Activated B cell treated with CpG ODN at 0.5 μM for 24 hours (primary cell): ENCODE measurements around the gene ACTRT3. TPM values are rescaled to one million over a fixed set of nuclear protein-coding genes. Genes with fewer than 3 reads are reported as not detected.

Source experiments
- ATAC-seq: fragments of 200-7000 bp; cut with Tn5 transposase; one replicate; pipeline ENCODE4 v1.10.0; 2021; ENCODE audit warnings: low read depth, mild to moderate bottlenecking, moderate library complexity
- CTCF ChIA-PET: fragments of 350-600 bp; sonication (Branson Sonifier 250); formaldehyde crosslinking; loops from one replicate; lab custom pipeline; 2021; ENCODE audit warnings: antibody characterized with exemption; lab: Charles Lee
- POLR2A ChIA-PET: fragments of 350-600 bp; sonication (Branson Sonifier 250); formaldehyde crosslinking; loops from one replicate; lab custom pipeline; 2021; ENCODE audit warnings: antibody characterized with exemption; lab: Charles Lee
- DNase-seq: peaks from one replicate; pipeline ENCODE4 v3.0.0; 2022
- H3K27ac Mint-ChIP-seq: one replicate; pipeline ENCODE4 v1.8.0; 2020; ENCODE audit warnings: mixed read lengths
- H3K27me3 Mint-ChIP-seq: one replicate; pipeline ENCODE4 v1.8.0; 2021; ENCODE audit warnings: mixed read lengths
- H3K36me3 Mint-ChIP-seq: one replicate; pipeline ENCODE4 v1.8.0; 2021; ENCODE audit warnings: low read depth, mixed read lengths
- H3K4me1 Mint-ChIP-seq: one replicate; pipeline ENCODE4 v1.8.0; 2021; ENCODE audit warnings: mixed read lengths
- H3K4me3 Mint-ChIP-seq: one replicate; pipeline ENCODE4 v1.8.0; 2020; ENCODE audit warnings: mild to moderate bottlenecking, mixed read lengths
- H3K9me3 Mint-ChIP-seq: one replicate; pipeline ENCODE4 v1.8.0; 2020; ENCODE audit warnings: mixed read lengths
- intact Hi-C: fragments of 100-400 bp; cut with micrococcal nuclease; formaldehyde crosslinking; loops from one replicate; pipeline ENCODE4 v1.15.1; 2024
- total RNA-seq: library from RNA; stranded (reverse); gene quantifications from 2 replicates; pipeline ENCODE4 v1.2.3, GENCODE V29; 2022
- TF ChIP-seq, protein P1 (sequence below): fragments of 200-600 bp; IDR thresholded peaks from one replicate; pipeline ENCODE4 v1.8.0; 2022; ENCODE audit warnings: antibody characterized with exemption, mild to moderate bottlenecking

ACTRT3 gene
- total RNA-seq, 1 donor from 2014 or later: 0.49 TPM

DNA sequence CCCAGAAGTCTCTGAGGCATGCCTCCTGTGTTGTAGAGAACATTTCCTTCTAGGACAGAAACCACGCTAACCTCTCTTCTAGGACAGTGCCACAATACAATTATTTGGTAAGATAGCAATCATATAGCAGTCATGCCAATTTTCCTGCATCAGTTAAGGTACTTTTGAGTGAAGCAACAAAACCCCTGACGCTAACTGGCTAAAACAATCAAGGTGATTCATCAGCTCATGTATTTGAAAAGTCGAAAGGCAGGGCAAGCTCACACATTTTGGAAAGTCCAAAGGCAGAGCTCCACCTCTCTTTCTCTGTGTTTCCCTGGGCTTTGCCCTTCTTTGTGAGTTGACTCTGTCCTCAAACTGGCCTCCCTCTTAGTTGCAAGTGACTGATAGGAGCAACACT is 14.7 kb downstream of the ACTRT3 start:
- POLR2A ChIA-PET: interaction anchor here (1.0 kb wide), 1 partner anchor 10 kb away, joined by 3 read pairs; the partner anchor contains the start of gene TERC
- no peaks in the 10 kb centered on the region for H3K36me3 Mint-ChIP-seq

DNA sequence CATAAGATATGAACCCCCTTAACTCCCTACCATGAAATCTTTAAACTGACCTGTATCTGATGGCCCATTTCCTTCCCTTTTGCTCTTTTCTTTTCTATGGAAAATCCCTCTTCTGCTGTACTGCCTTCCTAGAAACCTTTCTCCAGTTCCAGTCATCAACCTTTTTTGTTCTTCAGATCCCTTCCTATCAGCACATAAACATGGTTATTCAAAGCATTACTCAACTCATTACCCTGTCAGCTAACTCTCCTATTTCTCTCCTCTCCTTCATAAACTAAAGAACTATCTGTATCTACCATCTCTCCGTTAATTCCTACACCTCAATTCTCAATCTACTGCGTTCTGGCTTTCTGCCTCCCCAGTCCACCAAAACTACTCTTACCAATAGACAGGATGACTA is 17.5 kb downstream of the ACTRT3 start:
- Mint-ChIP-seq H3K4me1 (peaks cover 4% of the 10 kb centered on the region), H3K27ac (no peak overlapping the region), H3K36me3 (no peaks in the 10 kb centered on the region), H3K4me3 (no peak overlapping the region), H3K27me3 (peaks cover 24% of the 10 kb centered on the region), H3K9me3 (no peaks in the 10 kb centered on the region)
- ATAC-seq (no peak), DNase-seq (no peak)
- TF ChIP-seq, protein P1, sequence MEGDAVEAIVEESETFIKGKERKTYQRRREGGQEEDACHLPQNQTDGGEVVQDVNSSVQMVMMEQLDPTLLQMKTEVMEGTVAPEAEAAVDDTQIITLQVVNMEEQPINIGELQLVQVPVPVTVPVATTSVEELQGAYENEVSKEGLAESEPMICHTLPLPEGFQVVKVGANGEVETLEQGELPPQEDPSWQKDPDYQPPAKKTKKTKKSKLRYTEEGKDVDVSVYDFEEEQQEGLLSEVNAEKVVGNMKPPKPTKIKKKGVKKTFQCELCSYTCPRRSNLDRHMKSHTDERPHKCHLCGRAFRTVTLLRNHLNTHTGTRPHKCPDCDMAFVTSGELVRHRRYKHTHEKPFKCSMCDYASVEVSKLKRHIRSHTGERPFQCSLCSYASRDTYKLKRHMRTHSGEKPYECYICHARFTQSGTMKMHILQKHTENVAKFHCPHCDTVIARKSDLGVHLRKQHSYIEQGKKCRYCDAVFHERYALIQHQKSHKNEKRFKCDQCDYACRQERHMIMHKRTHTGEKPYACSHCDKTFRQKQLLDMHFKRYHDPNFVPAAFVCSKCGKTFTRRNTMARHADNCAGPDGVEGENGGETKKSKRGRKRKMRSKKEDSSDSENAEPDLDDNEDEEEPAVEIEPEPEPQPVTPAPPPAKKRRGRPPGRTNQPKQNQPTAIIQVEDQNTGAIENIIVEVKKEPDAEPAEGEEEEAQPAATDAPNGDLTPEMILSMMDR: no peak
- POLR2A ChIA-PET: no interaction called here
- intact Hi-C loops: no loop called here
- CTCF ChIA-PET: no interaction called here

More for the DNA sequence above, 14.7 kb downstream of the ACTRT3 start:
- Mint-ChIP-seq H3K4me1 (peaks cover 9% of the 10 kb centered on the region), H3K4me3 (no peak overlapping the region), H3K27me3 (peaks cover 10% of the 10 kb centered on the region), H3K27ac (no peak overlapping the region), H3K9me3 (no peaks in the 10 kb centered on the region)
- no peak for ATAC-seq
- TF ChIP-seq, protein P1: no peak
- no peak for DNase-seq
- intact Hi-C loops: no loop called here
- CTCF ChIA-PET: interaction anchor here (1.2 to 1.6 kb wide), 2 partner anchors 8 to 9 kb away, joined by 3 to 4 read pairs; no protein-coding TSS in a partner anchor

DNA sequence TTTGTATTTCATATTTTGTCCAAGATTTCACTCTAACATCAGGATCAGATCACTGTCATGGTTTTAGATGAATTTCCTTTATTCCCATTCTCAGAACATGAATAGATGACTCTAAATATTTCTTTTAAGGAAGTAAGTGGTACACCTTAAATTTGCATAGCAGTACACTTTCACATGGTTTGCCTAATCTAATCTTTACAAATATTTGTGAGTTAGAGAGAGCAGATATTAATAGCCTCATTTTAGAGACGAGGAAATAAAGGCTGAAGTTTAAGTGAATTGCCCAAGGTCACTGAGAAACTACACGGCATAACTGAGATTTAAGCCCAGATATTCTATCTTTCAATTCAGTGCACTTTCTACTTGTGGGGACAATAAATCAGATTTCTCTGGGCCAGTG is 18.7 kb downstream of the ACTRT3 start:
- CTCF ChIA-PET: no interaction called here
- Mint-ChIP-seq H3K27me3 (peaks cover 27% of the 10 kb centered on the region), H3K36me3 (no peaks in the 10 kb centered on the region), H3K27ac (no peak overlapping the region), H3K9me3 (no peaks in the 10 kb centered on the region), H3K4me1 (peaks cover 4% of the 10 kb centered on the region), H3K4me3 (no peak overlapping the region)
- POLR2A ChIA-PET: no interaction called here
- TF ChIP-seq, protein P1: no peak
- intact Hi-C loops: no loop called here
- DNase-seq (no peak), ATAC-seq (no peak)

DNA sequence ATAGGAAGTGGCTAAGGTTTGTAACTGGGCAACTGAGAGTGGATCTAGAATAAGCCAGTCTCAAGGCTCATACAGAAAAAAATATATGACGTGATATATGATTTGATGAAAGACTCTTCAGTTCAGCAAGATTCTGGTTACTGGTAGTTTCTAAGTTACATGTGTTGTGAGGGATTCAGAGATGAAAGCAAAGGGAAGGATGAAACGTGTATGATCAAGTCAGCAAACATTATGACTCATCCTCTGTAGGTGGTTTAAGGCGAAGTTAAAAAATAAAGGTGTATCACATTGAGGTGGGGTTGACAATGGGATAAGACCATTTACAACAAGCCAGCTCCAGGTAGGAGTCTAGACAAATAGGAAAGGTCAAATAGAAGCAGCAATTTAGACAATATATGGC is 20.7 kb downstream of the ACTRT3 start:
- no peaks in the 10 kb centered on the region for H3K9me3 Mint-ChIP-seq
- ATAC-seq: no peak
- ChIA-PET POLR2A (no interaction called here), CTCF (no interaction called here)
- peaks cover 27% of the 10 kb centered on the region for H3K27me3 Mint-ChIP-seq
- no peak for DNase-seq
- intact Hi-C loops: loop anchor here (5.0 kb wide), 1 partner anchor 86 kb away; the partner anchor contains the start of gene MECOM
- TF ChIP-seq, protein P1: no peak
- H3K4me3 Mint-ChIP-seq: no peak overlapping the region
- H3K36me3 Mint-ChIP-seq: no peaks in the 10 kb centered on the region
- no peak overlapping the region for H3K27ac Mint-ChIP-seq
- peaks cover 4% of the 10 kb centered on the region for H3K4me1 Mint-ChIP-seq

DNA sequence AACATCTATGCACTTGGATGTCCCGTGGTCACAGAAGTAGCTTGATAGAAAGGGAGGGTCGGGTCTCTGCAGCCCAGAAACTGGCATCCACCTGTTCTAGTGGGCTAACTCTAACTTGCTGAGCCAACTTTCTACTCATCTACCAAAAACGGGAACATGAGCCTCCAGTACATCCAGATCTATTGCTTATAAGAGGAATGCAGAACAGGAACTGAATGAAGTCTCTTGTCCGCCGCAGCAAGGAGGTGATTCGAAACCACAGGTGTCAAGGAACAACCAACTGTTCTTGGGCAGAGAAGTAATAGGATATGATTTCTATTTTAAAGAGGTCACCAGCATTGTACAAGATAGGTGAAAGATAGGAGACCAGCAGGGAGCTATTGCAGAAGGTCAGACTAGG is 22.4 kb downstream of the ACTRT3 start:
- Mint-ChIP-seq H3K9me3 (no peaks in the 10 kb centered on the region), H3K36me3 (no peaks in the 10 kb centered on the region), H3K27ac (no peak overlapping the region), H3K4me3 (no peak overlapping the region), H3K4me1 (peaks cover 4% of the 10 kb centered on the region), H3K27me3 (peaks cover 24% of the 10 kb centered on the region)
- intact Hi-C loops: loop anchor here (2.0 to 5.0 kb wide), 2 partner anchors 85 to 1534 kb away; partner anchors contain the start of gene MECOM
- POLR2A ChIA-PET: no interaction called here
- DNase-seq (no peak), ATAC-seq (no peak)
- TF ChIP-seq, protein P1: no peak
- CTCF ChIA-PET: interaction anchor here (1.9 kb wide), 1 partner anchor 598 kb away, joined by 6 read pairs; no protein-coding TSS in a partner anchor
